ENCODE measurements around the gene SREBF1. TPM values are rescaled to one million over a fixed set of nuclear protein-coding genes. Genes with fewer than 3 reads are reported as not detected.

The SREBF1 gene
- total RNA-seq, 1 experiment from 2014 or later: 230 TPM

GRCh38 chr17:17806611-17807274, 30.0 kb downstream of the SREBF1 start:
- no TSS peak for BruUV-seq (replicated peaks)
- no peak overlapping the region for H3K27ac ChIP-seq (ENCODE audit: low read length)
- TF ChIP-seq TCF7L2 (IDR thresholded peaks at IDR 0.05; ENCODE audit: low read depth, low read length) (no peak), CTCF (IDR thresholded peaks at IDR 0.05) (no peak), REST (IDR thresholded peaks at IDR 0.05; ENCODE audit: insufficient read depth in 1 of 2, low read depth in 2 of 2, low read length in 1 of 2) (no peak), POLR2AphosphoS5 (IDR thresholded peaks at IDR 0.05; ENCODE audit: low read depth, low read length) (no peak), SIN3A (IDR thresholded peaks at IDR 0.05; ENCODE audit: borderline replicate concordance, insufficient read depth, low read depth, low read length) (no peak)
- ChIA-PET POLR2A (interaction anchor here (0.6 kb wide), 2 partner anchors 20 to 45 kb away, joined by 3 to 8 read pairs; no protein-coding TSS in a partner anchor), CTCF (interaction anchor here (0.5 kb wide), 1 partner anchor 24 kb away, joined by 3 read pairs; no protein-coding TSS in a partner anchor)
- H3K27me3 ChIP-seq (ENCODE audit: control insufficient read depth, insufficient read depth, low read length): no peaks in the 10 kb centered on the region
- intact Hi-C loops (cut with micrococcal nuclease; ENCODE audit: unreplicated experiment) (no loop called here), in situ Hi-C loops (cut with HindIII; ENCODE audit: low pct_unique_long_range_greater_than_20kb, low sequenced_read_pairs) (no loop called here)
- H3K36me3 ChIP-seq (ENCODE audit: control insufficient read depth, insufficient read depth, low read length): no peaks in the 10 kb centered on the region; the same call in 1 of the 2 replicates
- H3K4me1 ChIP-seq (ENCODE audit: control insufficient read depth, insufficient read depth, low read length): peaks cover 41% of the 10 kb centered on the region
- ATAC-seq: no peak
- no peak overlapping the region for H3K4me3 ChIP-seq (ENCODE audit: low read depth in 2 of 2, low read length in 2 of 2)
- H3K9me3 ChIP-seq (ENCODE audit: control insufficient read depth, insufficient read depth, low read depth, low read length): no peaks in the 10 kb centered on the region
- DNase-seq (ENCODE audit: low read depth, low spot score): no peak

- H3K36me3 ChIP-seq (ENCODE audit: control insufficient read depth, insufficient read depth, low read length): no peaks in the 10 kb centered on the region; the same call in 1 of the 2 replicates
- CTCF ChIA-PET: no interaction called here
These were observed 30.8 kb downstream of the SREBF1 start for GRCh38 chr17:17806035-17806434.

More at GRCh38 chr17:17806035-17806434, 30.8 kb downstream of the SREBF1 start:
- no peak for ATAC-seq
- BruUV-seq (replicated peaks): no TSS peak
- Histone ChIP-seq H3K4me3 (ENCODE audit: low read depth in 2 of 2, low read length in 2 of 2) (no peak overlapping the region), H3K27me3 (ENCODE audit: control insufficient read depth, insufficient read depth, low read length) (no peaks in the 10 kb centered on the region), H3K27ac (ENCODE audit: low read length) (no peak overlapping the region), H3K9me3 (ENCODE audit: control insufficient read depth, insufficient read depth, low read depth, low read length) (no peaks in the 10 kb centered on the region), H3K4me1 (ENCODE audit: control insufficient read depth, insufficient read depth, low read length) (peaks cover 34% of the 10 kb centered on the region)
- POLR2A ChIA-PET: interaction anchor here (0.6 kb wide), 1 partner anchor 44 kb away, joined by 3 read pairs; no protein-coding TSS in a partner anchor
- DNase-seq (ENCODE audit: low read depth, low spot score): no peak
- in situ Hi-C loops (cut with HindIII; ENCODE audit: low pct_unique_long_range_greater_than_20kb, low sequenced_read_pairs): no loop called here
- TF ChIP-seq REST (IDR thresholded peaks at IDR 0.05; ENCODE audit: insufficient read depth in 1 of 2, low read depth in 2 of 2, low read length in 1 of 2) (no peak), CTCF (IDR thresholded peaks at IDR 0.05) (no peak), POLR2AphosphoS5 (IDR thresholded peaks at IDR 0.05; ENCODE audit: low read depth, low read length) (no peak), SIN3A (IDR thresholded peaks at IDR 0.05; ENCODE audit: borderline replicate concordance, insufficient read depth, low read depth, low read length) (no peak), TCF7L2 (IDR thresholded peaks at IDR 0.05; ENCODE audit: low read depth, low read length) (no peak)
- intact Hi-C loops (cut with micrococcal nuclease; ENCODE audit: unreplicated experiment): no loop called here
